Dedifferentiated amniotic fluid mesenchymal stem cell (primary cell): Measurements from ENCODE around the gene PNPLA7.
"Not testable (repeated sequence)": the region's sequence is repeated elsewhere in the genome, so short reads cannot be mapped to it uniquely, and the experiment has no call there.

ENCODE experiments used
- DNase-seq: peaks from one replicate; pipeline ENCODE4 v3.0.0-alpha.2; 2016; ENCODE audit errors: extremely low spot score

Gene PNPLA7

DNA sequence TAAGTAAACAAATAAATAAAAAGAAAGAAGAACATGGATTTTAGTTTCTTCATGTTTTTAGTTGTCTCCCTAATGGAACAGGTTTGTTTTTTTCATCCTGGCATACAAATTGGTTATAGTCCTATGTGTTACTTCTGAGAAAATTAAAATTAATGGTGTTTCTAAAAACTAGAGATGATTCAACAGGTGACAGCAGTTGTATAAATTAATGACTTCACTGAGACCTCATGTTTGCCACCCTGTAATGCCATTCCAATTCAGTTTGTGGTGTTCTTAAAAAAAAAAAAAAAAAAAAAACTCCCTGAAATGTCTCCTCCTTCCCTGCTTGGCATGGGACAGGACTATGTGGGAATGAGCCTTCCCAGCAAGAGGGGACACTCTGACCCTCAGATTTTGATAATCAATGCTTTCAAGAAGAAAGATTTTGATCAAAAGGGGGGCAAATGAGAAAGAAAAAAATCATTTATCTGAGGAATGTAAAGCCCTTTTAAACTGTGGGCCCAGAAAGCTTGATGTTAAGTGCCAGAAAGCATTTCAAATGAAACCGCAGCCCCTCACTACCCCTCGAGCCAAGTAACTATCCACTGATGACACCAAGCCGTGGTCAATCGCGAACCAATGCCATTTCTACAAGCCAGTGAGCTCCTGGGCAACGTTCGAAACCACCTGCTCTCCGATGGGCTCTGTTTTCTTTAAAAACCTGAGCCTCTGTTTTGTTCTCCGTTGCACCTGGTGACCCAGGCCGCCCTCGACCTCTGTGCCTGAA is 128.2 kb downstream of the PNPLA7 start:
- no peak for DNase-seq

DNA sequence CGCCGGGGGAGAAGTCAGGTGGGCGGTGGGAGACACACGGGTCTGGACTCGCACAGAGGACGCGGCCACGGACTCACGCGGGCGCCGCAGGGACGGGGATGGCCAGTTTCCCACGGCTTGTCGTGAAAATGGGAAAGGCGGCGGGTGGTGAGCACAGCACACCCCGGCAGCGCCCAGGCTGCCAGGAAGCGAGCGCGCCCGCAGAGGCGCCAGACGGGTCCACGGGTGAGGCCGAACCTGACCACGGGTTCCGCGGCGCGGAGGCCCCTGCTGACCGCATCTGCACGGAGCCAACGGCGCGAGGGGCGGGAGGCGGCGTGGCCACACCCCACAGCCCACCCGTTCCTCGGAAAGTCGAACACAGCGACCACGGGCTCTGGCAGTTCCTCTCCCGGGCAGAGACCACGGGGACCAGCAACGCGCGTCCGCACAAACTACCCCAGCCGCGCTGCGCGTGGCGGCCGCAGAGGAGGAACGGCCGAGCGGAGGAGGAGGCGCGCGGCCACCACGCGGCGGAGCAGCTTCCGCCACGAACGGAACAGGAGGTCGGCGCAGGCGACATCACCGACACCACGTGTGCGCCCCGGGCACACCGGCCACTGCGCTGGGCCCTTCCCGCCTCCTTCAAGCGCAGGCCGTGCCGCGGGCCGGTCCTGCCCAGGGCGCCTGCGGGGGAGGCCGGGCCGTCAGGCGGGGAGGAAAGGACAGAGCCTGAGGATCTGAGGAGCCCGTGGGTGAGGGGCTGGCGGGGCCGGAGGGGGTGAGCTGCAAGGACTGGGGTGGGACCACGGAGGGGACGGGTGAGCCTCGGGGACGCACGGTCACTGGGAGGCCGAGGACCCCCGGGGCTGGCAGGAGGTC is 132.8 kb downstream of the PNPLA7 start:
- DNase-seq: no peak

DNA sequence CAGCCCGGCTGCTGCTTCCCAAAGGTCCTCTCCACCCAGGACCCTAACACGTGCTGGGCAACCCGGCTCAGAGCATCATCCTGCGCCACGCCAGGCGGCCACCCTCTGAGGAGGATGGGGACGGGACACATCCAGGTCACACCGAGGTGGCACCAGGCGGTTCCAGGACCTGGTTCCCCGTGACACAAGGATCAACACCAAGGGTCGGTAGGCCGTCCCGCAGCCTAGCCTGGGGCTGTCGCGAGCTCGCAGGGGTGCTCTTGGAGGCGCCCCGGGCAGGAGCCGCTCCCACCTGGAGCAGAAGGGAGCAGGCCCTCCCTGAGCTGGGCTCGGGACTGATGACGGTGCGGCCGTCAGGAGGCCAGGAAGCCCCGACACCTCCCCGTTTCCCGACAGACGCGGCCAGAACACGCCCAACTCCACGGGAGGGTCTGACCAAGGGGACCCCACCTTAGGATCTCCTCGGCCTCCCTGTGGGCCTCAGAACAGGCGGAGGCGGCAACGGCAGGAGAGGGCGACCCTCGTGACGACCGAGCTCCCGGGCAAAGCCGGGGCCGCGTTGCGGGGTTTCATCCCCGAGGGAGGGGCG is 133.5 kb downstream of the PNPLA7 start:
- DNase-seq: no peak

- DNase-seq: no peak
These were observed 134.1 kb downstream of the PNPLA7 start for GRCh38 chr9:137416006-137416562.

DNA sequence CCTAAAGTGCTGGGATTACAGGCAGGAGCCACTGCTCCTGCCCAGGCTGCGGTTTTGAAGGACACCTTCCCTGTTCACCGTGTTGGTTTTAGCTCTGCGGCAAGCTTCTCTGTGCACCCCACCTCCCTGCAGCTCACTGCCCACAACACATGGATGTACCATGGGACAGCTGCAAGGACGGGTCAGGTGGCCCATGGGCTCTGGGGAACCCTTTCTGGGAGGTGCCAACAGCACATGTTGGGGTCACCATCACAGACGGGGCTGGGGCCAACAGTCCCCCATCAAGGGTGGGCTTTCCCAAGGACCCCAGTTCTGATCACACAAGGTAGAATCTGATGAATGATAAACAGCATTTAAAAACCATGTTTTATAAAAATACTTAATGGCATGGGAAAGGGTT is 134.8 kb downstream of the PNPLA7 start:
- DNase-seq: no peak

DNA sequence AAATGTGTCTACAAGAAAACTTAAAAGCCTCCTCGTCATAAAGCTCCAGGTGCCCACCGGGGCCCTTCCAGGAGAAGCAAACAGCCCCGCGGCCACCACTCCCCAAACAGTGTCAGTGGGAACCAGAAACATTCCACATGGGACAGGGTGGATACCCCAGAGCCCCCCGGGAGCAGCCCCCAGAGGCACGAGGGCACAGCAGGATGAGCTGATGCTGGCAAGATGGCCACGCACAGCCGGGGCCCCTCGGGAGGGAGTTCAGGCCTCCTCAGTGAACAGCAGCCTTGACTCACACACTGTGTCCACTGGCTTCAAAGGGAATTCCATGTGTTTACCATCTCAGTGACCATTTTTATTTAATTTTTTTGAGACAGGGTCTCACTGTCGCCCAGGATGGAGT is 137.8 kb downstream of the PNPLA7 start:
- no peak for DNase-seq

DNA sequence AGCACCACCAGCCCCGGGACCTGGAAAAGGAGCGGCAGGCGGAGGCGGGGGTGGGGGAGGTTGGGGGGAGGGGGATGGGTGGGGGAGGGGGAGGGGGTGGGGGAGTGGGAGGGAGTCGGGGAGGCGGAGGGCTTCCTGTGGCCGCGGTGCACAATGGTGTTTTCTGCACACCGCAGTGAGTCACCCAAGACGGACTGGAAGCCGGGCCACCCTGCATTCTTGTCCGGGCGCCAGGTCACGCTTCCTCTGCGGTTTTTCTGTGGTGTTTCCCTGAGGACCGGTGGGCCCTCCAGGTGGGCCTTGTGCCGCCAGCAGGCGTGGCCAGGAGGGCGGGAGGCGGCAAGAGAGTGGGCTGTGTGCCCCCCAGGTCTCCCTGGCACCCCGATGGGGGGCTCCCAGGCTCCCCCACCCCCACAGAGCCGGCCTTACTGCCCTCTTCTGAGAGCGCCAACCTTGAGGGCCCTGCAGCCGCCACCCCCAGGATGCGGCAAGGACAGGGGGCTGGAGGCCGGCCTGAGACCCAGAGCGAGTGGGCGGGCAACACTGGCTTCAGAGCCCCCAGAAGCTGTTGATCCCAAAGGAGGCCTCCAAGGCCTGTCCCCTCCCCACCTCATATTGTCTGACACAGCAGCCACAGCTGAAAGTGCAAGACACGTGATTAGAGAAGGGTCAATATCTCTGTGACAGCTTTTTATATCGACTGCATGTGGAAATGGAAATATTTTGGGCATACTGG is 138.4 kb downstream of the PNPLA7 start:
- no peak for DNase-seq

DNA sequence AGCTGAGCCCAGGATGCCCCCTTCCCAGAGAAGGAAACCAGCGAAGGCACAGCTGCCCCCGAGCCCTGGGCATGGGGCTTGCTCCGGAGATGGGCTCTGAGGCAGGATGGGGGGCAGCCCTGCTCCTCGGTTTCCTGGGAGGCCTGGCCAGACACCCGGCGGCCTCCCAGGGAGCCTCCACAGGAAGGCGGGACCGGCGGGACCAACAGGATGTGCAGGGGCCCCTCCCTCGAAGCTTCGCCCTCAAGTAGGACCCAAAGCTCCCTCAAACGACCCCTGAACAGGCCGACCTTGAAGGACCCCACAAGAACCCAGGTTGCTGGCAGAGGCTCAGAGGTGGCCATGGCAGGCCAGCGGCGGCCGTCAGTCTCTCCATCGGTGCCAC is 138.9 kb downstream of the PNPLA7 start:
- DNase-seq: no peak

DNA sequence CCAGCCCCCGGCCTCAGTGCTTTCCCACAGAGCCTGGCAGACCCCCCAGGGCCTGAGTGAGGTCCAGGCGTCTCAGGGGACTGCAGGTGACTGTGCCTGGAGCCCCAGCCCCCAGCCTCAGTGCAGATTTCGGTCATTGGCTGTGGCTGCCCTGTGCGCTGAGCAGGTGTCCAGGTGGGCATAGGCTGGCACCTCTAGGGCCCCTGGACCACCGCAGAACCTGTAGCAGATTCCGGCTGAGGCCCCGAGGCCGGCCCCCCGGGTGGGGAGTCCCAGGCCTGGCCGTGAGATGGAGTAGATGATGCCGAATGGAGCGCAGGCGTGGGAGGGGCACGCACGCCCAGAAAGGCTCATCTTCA is 139.3 kb downstream of the PNPLA7 start:
- no peak for DNase-seq

GRCh38 chr9:137410236-137410890 is 139.8 kb downstream of the PNPLA7 start:
- DNase-seq: not testable (repeated sequence)
